Measurements from ENCODE around the gene GAN. TPM values are rescaled to one million over a fixed set of nuclear protein-coding genes. Genes with fewer than 3 reads are reported as not detected.
A peak's percentile ranks its signal among the peaks of the same experiment; 100 is the strongest.

The GAN gene
- total RNA-seq, 1 experiment from 2014 or later = 2.5 TPM

GRCh38 chr16:81291117-81291516 lies 23.6 kb upstream of the GAN start:
- Histone ChIP-seq H3K36me3 (no peaks in the 10 kb centered on the region), H3K27me3 (no peaks in the 10 kb centered on the region), H3K4me3 (no peak overlapping the region), H3K9me3 (no peaks in the 10 kb centered on the region)
- no peak for DNase-seq

GRCh38 chr16:81292936-81293335 lies 21.8 kb upstream of the GAN start:
- Histone ChIP-seq H3K27me3 (no peaks in the 10 kb centered on the region), H3K4me3 (no peak overlapping the region), H3K9me3 (no peaks in the 10 kb centered on the region), H3K36me3 (no peaks in the 10 kb centered on the region)
- no peak for DNase-seq

- Histone ChIP-seq H3K27me3 (no peaks in the 10 kb centered on the region), H3K9me3 (no peaks in the 10 kb centered on the region), H3K4me3 (no peak overlapping the region), H3K36me3 (no peaks in the 10 kb centered on the region)
- DNase-seq = no peak
These were observed 20.6 kb upstream of the GAN start for GRCh38 chr16:81293909-81294802.

- Histone ChIP-seq H3K9me3 (no peaks in the 10 kb centered on the region), H3K4me3 (no peak overlapping the region), H3K36me3 (no peaks in the 10 kb centered on the region), H3K27me3 (no peaks in the 10 kb centered on the region)
- no peak for DNase-seq
These were observed 18.1 kb upstream of the GAN start for GRCh38 chr16:81296631-81297030.

GRCh38 chr16:81307770-81308169 lies 7.0 kb upstream of the GAN start:
- no peak for DNase-seq
- Histone ChIP-seq H3K36me3 (no peaks in the 10 kb centered on the region), H3K27me3 (no peaks in the 10 kb centered on the region), H3K9me3 (no peaks in the 10 kb centered on the region), H3K4me3 (no peak overlapping the region)

GRCh38 chr16:81310045-81310644 lies 4.6 kb upstream of the GAN start:
- Histone ChIP-seq H3K4me3 (no peak overlapping the region), H3K9me3 (no peaks in the 10 kb centered on the region), H3K27me3 (no peaks in the 10 kb centered on the region), H3K36me3 (no peaks in the 10 kb centered on the region)
- no peak for DNase-seq

- Histone ChIP-seq H3K4me3 (no peak overlapping the region), H3K9me3 (no peaks in the 10 kb centered on the region), H3K27me3 (no peaks in the 10 kb centered on the region), H3K36me3 (no peaks in the 10 kb centered on the region)
- no peak for DNase-seq
These were observed 3.0 kb upstream of the GAN start for GRCh38 chr16:81311762-81312161.

GRCh38 chr16:81313701-81314602 lies 810 bp upstream of the GAN start:
- Histone ChIP-seq H3K4me3 (peak overlapping the region; percentile 67), H3K36me3 (no peaks in the 10 kb centered on the region), H3K27me3 (no peaks in the 10 kb centered on the region), H3K9me3 (no peaks in the 10 kb centered on the region)
- DNase-seq = no peak

- no peaks in the 10 kb centered on the region for H3K9me3 ChIP-seq
- peak overlapping the region; percentile 67 for H3K4me3 ChIP-seq
- DNase-seq = peak; percentile 37
- H3K36me3 ChIP-seq = no peaks in the 10 kb centered on the region
- no peaks in the 10 kb centered on the region for H3K27me3 ChIP-seq
These were observed 761 bp downstream of the GAN start for GRCh38 chr16:81315271-81316175.

GRCh38 chr16:81316176-81316496 lies 1.4 kb downstream of the GAN start:
- Histone ChIP-seq H3K27me3 (no peaks in the 10 kb centered on the region), H3K4me3 (peak overlapping the region; percentile 67), H3K36me3 (no peaks in the 10 kb centered on the region), H3K9me3 (no peaks in the 10 kb centered on the region)
- no peak for DNase-seq

GRCh38 chr16:81318711-81319110 lies 3.9 kb downstream of the GAN start:
- DNase-seq = no peak
- Histone ChIP-seq H3K36me3 (no peaks in the 10 kb centered on the region), H3K4me3 (no peak overlapping the region), H3K27me3 (no peaks in the 10 kb centered on the region), H3K9me3 (no peaks in the 10 kb centered on the region)

- no peak overlapping the region for H3K4me3 ChIP-seq
- H3K27me3 ChIP-seq = no peaks in the 10 kb centered on the region
- no peaks in the 10 kb centered on the region for H3K9me3 ChIP-seq
- DNase-seq = peak; percentile 56
- no peaks in the 10 kb centered on the region for H3K36me3 ChIP-seq
These were observed 4.6 kb downstream of the GAN start for GRCh38 chr16:81319221-81319912.

GRCh38 chr16:81321039-81321438 lies 6.3 kb downstream of the GAN start:
- no peaks in the 10 kb centered on the region for H3K27me3 ChIP-seq
- H3K36me3 ChIP-seq = no peaks in the 10 kb centered on the region
- no peaks in the 10 kb centered on the region for H3K9me3 ChIP-seq
- DNase-seq = no peak
- H3K4me3 ChIP-seq = no peak overlapping the region

- no peak for DNase-seq
- H3K4me3 ChIP-seq = no peak overlapping the region
- H3K27me3 ChIP-seq = no peaks in the 10 kb centered on the region
- no peaks in the 10 kb centered on the region for H3K9me3 ChIP-seq
- H3K36me3 ChIP-seq = no peaks in the 10 kb centered on the region
These were observed 6.8 kb downstream of the GAN start for GRCh38 chr16:81321536-81321935.

- Histone ChIP-seq H3K36me3 (no peaks in the 10 kb centered on the region), H3K27me3 (no peaks in the 10 kb centered on the region), H3K9me3 (no peaks in the 10 kb centered on the region), H3K4me3 (no peak overlapping the region)
- peak; percentile 40 for DNase-seq
These were observed 10.0 kb downstream of the GAN start for GRCh38 chr16:81324808-81325207.

- no peaks in the 10 kb centered on the region for H3K27me3 ChIP-seq
- H3K4me3 ChIP-seq = no peak overlapping the region
- H3K36me3 ChIP-seq = no peaks in the 10 kb centered on the region
- H3K9me3 ChIP-seq = no peaks in the 10 kb centered on the region
- no peak for DNase-seq
These were observed 12.2 kb downstream of the GAN start for GRCh38 chr16:81327011-81327410.
